Smooth muscle cell (in vitro differentiated cells): ENCODE measurements around the gene CSTF1. TPM values are rescaled to one million over a fixed set of nuclear protein-coding genes. Genes with fewer than 3 reads are reported as not detected.

Source experiments
- DNase-seq: peaks from one replicate; lab custom pipeline; 2025; ENCODE audit not compliant: unreplicated experiment; lab: John Stamatoyannopoulos, UW
- H2AFZ ChIP-seq: fragments of 200-600 bp; sonication (generic); 2 replicates; pipeline ENCODE4 v1.6.0; 2016; ENCODE audit warnings: antibody characterized with exemption, low read depth, mild to moderate bottlenecking
- H3F3A ChIP-seq: fragments of 200-600 bp; sonication (generic); 2 replicates; pipeline ENCODE4 v1.6.0; 2017; ENCODE audit warnings: antibody characterized with exemption, low read depth
- H3K27ac ChIP-seq: fragments of 200-600 bp; sonication (generic); 2 replicates; pipeline ENCODE4 v1.5.1; 2016; ENCODE audit warnings: low read depth, mild to moderate bottlenecking
- H3K27me3 ChIP-seq: fragments of 200-600 bp; sonication (generic); 2 replicates; pipeline ENCODE4 v1.6.1; 2016; ENCODE audit warnings: low read depth, mild to moderate bottlenecking
- H3K36me3 ChIP-seq: fragments of 200-600 bp; sonication (generic); 2 replicates; pipeline ENCODE4 v1.5.1; 2016; ENCODE audit warnings: low read depth
- H3K4me1 ChIP-seq: fragments of 200-600 bp; sonication (generic); 2 replicates; pipeline ENCODE4 v1.5.1; 2016; ENCODE audit warnings: low read depth
- H3K4me2 ChIP-seq: fragments of 200-600 bp; sonication (generic); 2 replicates; pipeline ENCODE4 v1.6.0; 2016; ENCODE audit warnings: mild to moderate bottlenecking
- H3K4me3 ChIP-seq: fragments of 200-600 bp; sonication (generic); 2 replicates; pipeline ENCODE4 v1.5.1; 2016; ENCODE audit warnings: mild to moderate bottlenecking
- H3K79me2 ChIP-seq: fragments of 200-600 bp; sonication (generic); 2 replicates; pipeline ENCODE4 v1.6.0; 2016; ENCODE audit warnings: low read depth, mild to moderate bottlenecking
- H3K9ac ChIP-seq: fragments of 200-600 bp; sonication (generic); 2 replicates; pipeline ENCODE4 v1.6.0; 2016; ENCODE audit warnings: low read depth
- H3K9me3 ChIP-seq: fragments of 200-600 bp; sonication (generic); replicated peaks from 2 replicates; pipeline ENCODE4 v1.5.1; 2016; ENCODE audit warnings: low read depth
- H4K20me1 ChIP-seq: fragments of 200-600 bp; sonication (generic); 2 replicates; pipeline ENCODE4 v1.6.0; 2016; ENCODE audit warnings: low read depth
- WGBS: methylation state at CpG from one replicate; pipeline ENCODE4 v1.1.7; 2016; ENCODE audit warnings: low lambda C conversion rate; 5-methylcytosine and 5-hydroxymethylcytosine counted together
- polyA plus RNA-seq: library from polyadenylated mRNA; unstranded; fragments of >200 nt; fragmentation: Nextera tagmentation; extraction: Ambion mirVana; gene quantifications from 2 replicates; pipeline ENCODE4 v1.2.1, GENCODE V29; 2016
- total RNA-seq: library from RNA; depleted of rRNA; stranded (reverse); fragments of >200 nt; gene quantifications from 2 replicates; pipeline ENCODE4 v1.2.3, GENCODE V29; 2014
- TF ChIP-seq, protein P1 (sequence below): fragments of 200-600 bp; sonication (generic); IDR thresholded peaks from 2 replicates; pipeline ENCODE4 v1.5.1; 2017; ENCODE audit warnings: borderline replicate concordance, mild to moderate bottlenecking, antibody characterized with exemption; ENCODE audit not compliant: insufficient read depth, poor library complexity, severe bottlenecking

The CSTF1 gene
- total and polyA plus RNA-seq, 2 experiments from 2014 or later, result 27.8 to 38.5 TPM

DNA sequence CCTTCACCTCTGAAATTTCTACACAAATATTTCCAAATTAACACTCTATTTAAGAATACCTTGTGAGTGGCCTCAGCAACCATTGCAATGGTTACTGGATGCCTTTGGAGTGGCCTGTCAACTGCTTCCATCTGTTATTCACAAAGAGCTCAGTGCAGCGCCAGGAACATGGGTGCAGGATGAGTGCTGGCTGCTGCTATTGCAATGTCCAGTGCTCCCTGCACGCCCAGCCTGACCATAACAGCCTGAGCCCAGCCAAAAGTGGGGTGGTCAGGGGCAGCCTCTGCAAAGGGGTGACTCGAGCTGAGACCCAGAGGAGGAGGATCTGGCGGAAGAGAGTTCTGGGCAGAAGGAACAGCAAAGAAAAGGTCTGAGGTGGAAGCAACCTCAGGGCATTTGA, 38.0 kb downstream of the CSTF1 start:
- Histone ChIP-seq H3K27ac (no peak overlapping the region), H3K4me3 (no peak overlapping the region), H3K9ac (no peak overlapping the region), H2AFZ (no peak overlapping the region), H3K36me3 (no peaks in the 10 kb centered on the region), H3K4me1 (no peaks in the 10 kb centered on the region), H3K27me3 (no peaks in the 10 kb centered on the region), H3K9me3 (no peaks in the 10 kb centered on the region), H3K4me2 (no peak overlapping the region), H3F3A (no peaks in the 10 kb centered on the region), H4K20me1 (no peaks in the 10 kb centered on the region), H3K79me2 (no peaks in the 10 kb centered on the region)
- 70% methylated on average over 4 of the region's 4 CpGs for WGBS
- TF ChIP-seq, protein P1, sequence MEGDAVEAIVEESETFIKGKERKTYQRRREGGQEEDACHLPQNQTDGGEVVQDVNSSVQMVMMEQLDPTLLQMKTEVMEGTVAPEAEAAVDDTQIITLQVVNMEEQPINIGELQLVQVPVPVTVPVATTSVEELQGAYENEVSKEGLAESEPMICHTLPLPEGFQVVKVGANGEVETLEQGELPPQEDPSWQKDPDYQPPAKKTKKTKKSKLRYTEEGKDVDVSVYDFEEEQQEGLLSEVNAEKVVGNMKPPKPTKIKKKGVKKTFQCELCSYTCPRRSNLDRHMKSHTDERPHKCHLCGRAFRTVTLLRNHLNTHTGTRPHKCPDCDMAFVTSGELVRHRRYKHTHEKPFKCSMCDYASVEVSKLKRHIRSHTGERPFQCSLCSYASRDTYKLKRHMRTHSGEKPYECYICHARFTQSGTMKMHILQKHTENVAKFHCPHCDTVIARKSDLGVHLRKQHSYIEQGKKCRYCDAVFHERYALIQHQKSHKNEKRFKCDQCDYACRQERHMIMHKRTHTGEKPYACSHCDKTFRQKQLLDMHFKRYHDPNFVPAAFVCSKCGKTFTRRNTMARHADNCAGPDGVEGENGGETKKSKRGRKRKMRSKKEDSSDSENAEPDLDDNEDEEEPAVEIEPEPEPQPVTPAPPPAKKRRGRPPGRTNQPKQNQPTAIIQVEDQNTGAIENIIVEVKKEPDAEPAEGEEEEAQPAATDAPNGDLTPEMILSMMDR, result no peak
- no peak for DNase-seq

DNA sequence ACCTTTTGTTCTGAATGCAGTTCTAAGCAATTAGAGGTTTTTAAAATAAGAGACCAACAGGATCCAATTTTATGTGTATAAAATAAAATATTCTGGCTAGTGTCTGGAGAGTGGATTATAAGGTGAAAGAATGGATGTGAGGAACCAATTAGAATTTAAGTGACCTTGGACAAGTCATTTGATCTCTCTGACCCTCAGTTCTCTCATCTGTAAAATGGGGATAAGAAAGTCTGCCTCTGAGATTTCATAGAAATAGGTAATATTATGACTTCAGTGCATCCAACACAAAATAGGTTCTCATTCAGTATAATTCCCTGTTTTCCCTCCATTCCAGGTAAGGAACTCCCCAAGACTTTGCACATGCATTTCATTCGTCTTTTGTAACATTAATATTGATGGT, 38.5 kb downstream of the CSTF1 start:
- H3K27ac ChIP-seq, result no peak overlapping the region
- WGBS, result 80% methylated on average over 1 of the region's 1 CpG

DNA sequence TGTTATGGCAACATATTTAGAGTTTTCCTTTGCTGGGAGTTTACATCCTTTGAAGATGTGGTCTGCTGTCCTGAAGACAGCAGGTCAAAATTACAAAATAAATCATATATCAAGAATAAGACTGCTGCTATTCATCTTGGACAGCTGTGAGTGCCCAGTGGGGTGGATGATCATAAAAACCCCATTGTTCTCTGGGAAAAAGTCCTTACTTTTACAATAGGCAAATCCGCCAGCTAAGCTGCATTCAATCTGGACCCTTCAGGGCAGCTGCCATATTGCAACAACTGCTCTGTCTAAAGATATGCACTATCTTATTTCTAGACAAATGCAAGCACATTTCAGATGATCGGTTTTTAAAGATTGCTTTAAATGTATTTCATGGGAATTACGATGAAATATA, 39.0 kb downstream of the CSTF1 start:
- no peak overlapping the region for H3K27ac ChIP-seq
- H3K4me1 ChIP-seq, result no peaks in the 10 kb centered on the region
- no peak overlapping the region for H3K9ac ChIP-seq
- no peaks in the 10 kb centered on the region for H3K79me2 ChIP-seq
- no peaks in the 10 kb centered on the region for H3F3A ChIP-seq
- no peaks in the 10 kb centered on the region for H3K9me3 ChIP-seq
- no peaks in the 10 kb centered on the region for H3K27me3 ChIP-seq
- no peak overlapping the region for H3K4me3 ChIP-seq
- H3K4me2 ChIP-seq, result no peak overlapping the region
- DNase-seq, result no peak
- H3K36me3 ChIP-seq, result no peaks in the 10 kb centered on the region
- H4K20me1 ChIP-seq, result no peaks in the 10 kb centered on the region
- TF ChIP-seq, protein P1, result no peak
- H2AFZ ChIP-seq, result no peak overlapping the region
- 89% methylated on average over 3 of the region's 3 CpGs for WGBS

More for the DNA sequence above, 38.5 kb downstream of the CSTF1 start:
- Histone ChIP-seq H3K4me2 (no peak overlapping the region), H3F3A (no peaks in the 10 kb centered on the region), H3K4me3 (no peak overlapping the region), H3K36me3 (no peaks in the 10 kb centered on the region), H3K79me2 (no peaks in the 10 kb centered on the region), H3K27me3 (no peaks in the 10 kb centered on the region), H4K20me1 (no peaks in the 10 kb centered on the region), H3K9ac (no peak overlapping the region), H3K9me3 (no peaks in the 10 kb centered on the region), H2AFZ (no peak overlapping the region), H3K4me1 (no peaks in the 10 kb centered on the region)
- TF ChIP-seq, protein P1, result no peak
- no peak for DNase-seq

DNA sequence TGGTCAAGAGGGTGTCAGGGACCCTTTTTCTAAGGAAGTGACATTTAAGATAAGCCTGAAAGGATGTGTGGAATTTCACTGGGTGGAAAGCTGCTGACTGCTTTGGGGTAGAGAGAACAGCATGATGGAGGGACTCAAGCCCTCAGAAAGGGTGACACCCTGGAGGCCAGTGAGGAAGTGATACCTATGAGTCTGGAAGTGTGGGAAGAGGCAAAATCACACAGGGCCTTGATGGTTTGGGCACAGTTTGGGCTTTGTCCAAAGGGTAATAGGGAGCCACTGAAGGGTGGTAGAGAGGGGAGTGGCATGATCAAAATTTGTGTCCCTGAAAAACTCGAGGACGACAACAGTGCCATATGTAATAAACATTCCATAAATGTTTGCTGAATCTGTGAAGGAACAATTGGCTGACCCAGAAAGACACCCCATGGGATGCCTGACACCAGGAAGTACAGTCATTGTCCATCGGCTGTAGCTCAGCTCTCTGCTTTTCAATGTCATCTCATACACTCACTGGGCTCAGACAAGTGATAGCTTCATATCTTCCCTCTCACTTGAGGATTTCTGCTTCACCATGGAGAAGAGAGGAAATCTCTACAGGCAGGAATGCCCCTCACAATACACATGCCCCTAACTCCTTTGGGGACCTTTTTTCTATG, 40.9 kb downstream of the CSTF1 start:
- Histone ChIP-seq H3K9ac (no peak overlapping the region), H3K36me3 (no peaks in the 10 kb centered on the region), H3K79me2 (no peaks in the 10 kb centered on the region), H2AFZ (no peak overlapping the region), H3K27me3 (no peaks in the 10 kb centered on the region), H3K27ac (peak overlapping the region; percentile 13), H3F3A (peaks cover 1% of the 10 kb centered on the region), H3K4me3 (no peak overlapping the region), H3K4me1 (no peaks in the 10 kb centered on the region), H3K4me2 (no peak overlapping the region), H3K9me3 (no peaks in the 10 kb centered on the region), H4K20me1 (no peaks in the 10 kb centered on the region)
- no peak for DNase-seq
- 89% methylated on average over 3 of the region's 3 CpGs for WGBS
- TF ChIP-seq, protein P1, result no peak
